Progenitor cell of endocrine pancreas (in vitro differentiated cells): ENCODE results near the gene EHF. TPM values are rescaled to one million over a fixed set of nuclear protein-coding genes. Genes with fewer than 3 reads are reported as not detected.

Experiments used
- DNase-seq: peaks from one replicate; pipeline ENCODE4 v3.0.0; 2021; ENCODE audit warnings: low spot score; ENCODE audit not compliant: unreplicated experiment
- H3K27ac Mint-ChIP-seq: 2 replicates; pipeline ENCODE4 v1.8.0; 2021; ENCODE audit warnings: mild to moderate bottlenecking, moderate library complexity, mixed read lengths
- H3K27me3 Mint-ChIP-seq: 2 replicates; pipeline ENCODE4 v1.8.0; 2021; ENCODE audit warnings: mixed read lengths
- H3K36me3 Mint-ChIP-seq: 2 replicates; pipeline ENCODE4 v1.8.0; 2022; ENCODE audit warnings: mixed read lengths; ENCODE audit not compliant: insufficient read depth
- H3K4me1 Mint-ChIP-seq: 2 replicates; pipeline ENCODE4 v1.8.0; 2021; ENCODE audit warnings: low read depth, mixed read lengths
- H3K4me3 Mint-ChIP-seq: 2 replicates; pipeline ENCODE4 v1.8.0; 2021; ENCODE audit warnings: low read depth, mild to moderate bottlenecking, moderate library complexity, mixed read lengths
- H3K9me3 Mint-ChIP-seq: 2 replicates; pipeline ENCODE4 v1.8.0; 2021; ENCODE audit warnings: low read depth, mixed read lengths
- CTCF ChIP-seq: fragments of 200-600 bp; sonication (generic); IDR thresholded peaks from one replicate; pipeline ENCODE4 v1.5.0; 2021; ENCODE audit warnings: antibody characterized with exemption, mild to moderate bottlenecking; ENCODE audit not compliant: unreplicated experiment
- total RNA-seq: library from RNA; stranded (reverse); gene quantifications from 2 replicates; pipeline ENCODE4 v1.2.1, GENCODE V29; 2021

The EHF gene
- total RNA-seq, 1 donor from 2014 or later: 18.6 TPM

GRCh38 chr11:34623463-34623862, 2.6 kb downstream of the EHF start:
- Mint-ChIP-seq H3K36me3 (peaks cover 3% of the 10 kb centered on the region), H3K4me3 (no peak overlapping the region), H3K27me3 (no peaks in the 10 kb centered on the region)

DNA sequence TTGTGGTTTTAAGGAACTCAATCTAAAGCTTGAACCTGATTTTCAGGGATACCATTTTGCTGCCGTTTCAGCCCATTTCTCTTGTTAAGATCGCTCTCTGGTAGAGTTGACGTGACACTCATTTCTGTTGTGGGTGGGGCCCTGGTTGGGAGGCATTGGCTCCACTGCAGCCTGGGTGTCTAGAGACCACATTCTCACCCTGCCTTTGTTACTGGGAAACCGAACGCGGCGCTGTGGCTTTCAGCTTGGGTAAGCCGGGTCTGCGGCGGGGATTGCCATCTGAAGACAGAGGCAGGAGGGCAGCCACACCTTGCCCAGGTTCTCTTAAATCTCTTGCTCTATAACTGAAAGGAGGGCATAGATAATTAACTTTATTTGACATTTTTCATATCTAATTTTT, 3.2 kb downstream of the EHF start:
- TF ChIP-seq CTCF: no peak
- H3K36me3 Mint-ChIP-seq: peaks cover 3% of the 10 kb centered on the region
- no peak for DNase-seq
- no peak overlapping the region for H3K4me3 Mint-ChIP-seq
- H3K27me3 Mint-ChIP-seq: no peaks in the 10 kb centered on the region
- H3K4me1 Mint-ChIP-seq: peaks cover 45% of the 10 kb centered on the region
- H3K9me3 Mint-ChIP-seq: peaks cover 5% of the 10 kb centered on the region
- no peak overlapping the region for H3K27ac Mint-ChIP-seq

More at GRCh38 chr11:34623463-34623862, 2.6 kb downstream of the EHF start:
- DNase-seq: no peak
- peaks cover 44% of the 10 kb centered on the region for H3K4me1 Mint-ChIP-seq
- peak overlapping the region; percentile 24 for H3K27ac Mint-ChIP-seq
- peaks cover 5% of the 10 kb centered on the region for H3K9me3 Mint-ChIP-seq
- no peak for TF ChIP-seq CTCF

DNA sequence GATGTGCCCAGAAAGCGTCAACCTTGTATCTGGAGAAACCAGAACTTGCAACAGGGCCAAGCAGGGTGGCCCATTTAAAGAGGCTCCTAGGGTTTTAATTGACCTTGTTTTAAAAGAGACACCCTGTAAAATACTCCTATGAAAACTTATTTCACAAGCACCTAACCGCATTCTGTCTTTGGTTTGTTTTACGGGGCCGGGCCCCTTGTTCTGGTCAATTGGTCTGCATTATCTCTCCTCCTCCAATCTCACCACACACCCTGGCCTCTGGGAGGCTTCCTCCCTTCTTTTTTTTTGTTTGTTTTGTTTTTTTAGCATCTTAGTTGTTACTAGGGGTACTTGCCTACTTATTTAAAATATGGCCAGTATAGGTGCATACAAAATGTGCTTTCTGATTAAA, 4.7 kb downstream of the EHF start:
- Mint-ChIP-seq H3K36me3 (peaks cover 3% of the 10 kb centered on the region), H3K4me1 (peaks cover 44% of the 10 kb centered on the region), H3K4me3 (no peak overlapping the region), H3K9me3 (peaks cover 5% of the 10 kb centered on the region), H3K27me3 (no peaks in the 10 kb centered on the region), H3K27ac (peak overlapping the region; percentile 33)
- no peak for TF ChIP-seq CTCF
- no peak for DNase-seq

- DNase-seq: no peak
- H3K27me3 Mint-ChIP-seq: no peaks in the 10 kb centered on the region
- H3K4me3 Mint-ChIP-seq: no peak overlapping the region
- peaks cover 5% of the 10 kb centered on the region for H3K9me3 Mint-ChIP-seq
- no peak overlapping the region for H3K27ac Mint-ChIP-seq
- no peak for TF ChIP-seq CTCF
- peaks cover 3% of the 10 kb centered on the region for H3K36me3 Mint-ChIP-seq
- peaks cover 43% of the 10 kb centered on the region for H3K4me1 Mint-ChIP-seq
Measured at GRCh38 chr11:34626393-34626792, 5.5 kb downstream of the EHF start.

DNA sequence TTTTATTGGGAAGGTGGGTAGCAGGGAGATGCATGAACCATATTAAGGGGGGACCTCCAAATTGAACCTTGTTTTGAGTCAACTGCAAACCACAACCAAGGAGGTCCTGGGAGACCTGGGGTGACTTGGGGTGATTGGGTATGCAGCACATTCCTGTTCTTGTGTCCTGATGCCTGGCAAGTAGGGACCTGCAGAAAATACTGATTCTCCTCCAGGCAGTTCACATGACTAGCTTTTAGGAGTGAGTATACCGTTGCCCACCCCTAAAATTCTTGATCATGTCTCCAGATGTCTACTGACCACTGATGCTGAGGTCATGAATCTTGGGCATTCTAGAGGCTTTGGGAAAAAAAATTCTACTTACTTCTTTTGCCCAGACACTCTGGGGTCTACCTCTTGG, 6.3 kb downstream of the EHF start:
- Mint-ChIP-seq H3K4me1 (peaks cover 43% of the 10 kb centered on the region), H3K9me3 (peaks cover 5% of the 10 kb centered on the region), H3K27me3 (no peaks in the 10 kb centered on the region), H3K27ac (no peak overlapping the region), H3K4me3 (no peak overlapping the region), H3K36me3 (peaks cover 3% of the 10 kb centered on the region)
- TF ChIP-seq CTCF: no peak
- DNase-seq: no peak
